HG03378 (cell line): ENCODE data around the gene GPATCH1.
"Not testable (repeated sequence)": the region's sequence is repeated elsewhere in the genome, so short reads cannot be mapped to it uniquely, and the experiment has no call there.

Source experiments
- ATAC-seq: cut with Tn5 transposase; IDR thresholded peaks from one replicate; pipeline ENCODE4 v1.9.1; 2021; ENCODE audit warnings: mild to moderate bottlenecking, moderate library complexity; ENCODE audit not compliant: unreplicated experiment

Gene GPATCH1

GRCh38 chr19:33154313-33154712, 73.3 kb downstream of the GPATCH1 start:
- ATAC-seq, result not testable (repeated sequence)

- no peak for ATAC-seq
Measured at GRCh38 chr19:33156334-33156733, 75.4 kb downstream of the GPATCH1 start.

- no peak for ATAC-seq
Measured at GRCh38 chr19:33157906-33158305, 76.9 kb downstream of the GPATCH1 start.

GRCh38 chr19:33158365-33158764, 77.4 kb downstream of the GPATCH1 start:
- ATAC-seq, result no peak

- ATAC-seq, result no peak
Measured at GRCh38 chr19:33159149-33159548, 78.2 kb downstream of the GPATCH1 start.

GRCh38 chr19:33159893-33160292, 78.9 kb downstream of the GPATCH1 start:
- no peak for ATAC-seq

GRCh38 chr19:33161201-33161600, 80.2 kb downstream of the GPATCH1 start:
- ATAC-seq, result no peak

GRCh38 chr19:33163481-33163880, 82.5 kb downstream of the GPATCH1 start:
- ATAC-seq, result no peak

- ATAC-seq, result not testable (repeated sequence)
Measured at GRCh38 chr19:33166037-33166436, 85.1 kb downstream of the GPATCH1 start.

GRCh38 chr19:33167438-33167837, 86.5 kb downstream of the GPATCH1 start:
- ATAC-seq, result no peak

GRCh38 chr19:33168528-33168927, 87.5 kb downstream of the GPATCH1 start:
- no peak for ATAC-seq

GRCh38 chr19:33171222-33171795, 90.3 kb downstream of the GPATCH1 start:
- no peak for ATAC-seq

GRCh38 chr19:33171916-33172359, 91.0 kb downstream of the GPATCH1 start:
- no peak for ATAC-seq

- no peak for ATAC-seq
Measured at GRCh38 chr19:33174186-33174585, 93.2 kb downstream of the GPATCH1 start.

GRCh38 chr19:33175156-33175782, 94.3 kb downstream of the GPATCH1 start:
- ATAC-seq, result no peak

- ATAC-seq, result no peak
Measured at GRCh38 chr19:33175886-33176669, 95.1 kb downstream of the GPATCH1 start.

- peak; percentile 87 for ATAC-seq
Measured at GRCh38 chr19:33176670-33177416, 95.9 kb downstream of the GPATCH1 start.

GRCh38 chr19:33177417-33177979, 96.5 kb downstream of the GPATCH1 start:
- ATAC-seq, result peak; percentile 15
